ENCODE measurements around the gene SERGEF. TPM values are rescaled to one million over a fixed set of nuclear protein-coding genes. Genes with fewer than 3 reads are reported as not detected.
A peak's percentile ranks its signal among the peaks of the same experiment; 100 is the strongest.

Gene SERGEF
- total and polyA plus RNA-seq, 5 donors from 2014 or later, result 40.4 to 81.5 (median 77.0) TPM

DNA sequence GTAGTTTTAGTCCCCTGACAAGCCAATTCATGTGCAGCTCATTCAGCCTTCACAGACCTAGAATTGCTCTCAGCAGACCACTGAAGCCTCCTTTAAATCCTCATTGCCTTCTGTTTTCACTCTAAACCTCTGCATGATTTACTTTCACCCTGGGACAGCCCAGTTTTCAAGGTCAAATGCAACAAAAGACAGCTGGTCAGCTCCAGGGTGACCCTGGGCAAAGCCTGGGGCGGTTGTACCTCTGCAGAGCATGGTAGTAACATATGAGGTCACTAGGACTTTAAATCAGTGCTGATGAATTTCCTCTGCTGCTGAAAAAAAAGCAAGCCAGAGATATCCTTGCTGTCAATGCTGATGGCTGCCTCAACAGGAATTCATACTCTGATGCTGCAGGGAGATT is 62.2 kb downstream of the SERGEF start:
- Histone ChIP-seq H3K36me3 (ENCODE audit: control insufficient read depth, insufficient read depth, low read length) (peaks cover 46% of the 10 kb centered on the region), H3K9me3 (ENCODE audit: control insufficient read depth in 2 of 2, low read length in 2 of 2) (no peaks in the 10 kb centered on the region), H3K4me1 (ENCODE audit: control insufficient read depth, insufficient read depth, low read length, poor library complexity, severe bottlenecking) (no peaks in the 10 kb centered on the region), H3K27me3 (ENCODE audit: control insufficient read depth, insufficient read depth, low read length) (no peaks in the 10 kb centered on the region), H3K27ac (ENCODE audit: insufficient read depth, low read length, poor library complexity, severe bottlenecking) (no peak overlapping the region), H3K4me3 (ENCODE audit: low read depth, low read length) (no peak overlapping the region)
- Mint-ChIP-seq H3K27me3 (no peaks in the 10 kb centered on the region), H3K4me1 (peaks cover 0 to 10% (median 3%) of the 10 kb centered on the region in 4 donors), H3K9me3 (peaks cover 0 to 3% (median 0%) of the 10 kb centered on the region in 7 donors), H3K4me3 (no peak overlapping the region), H3K27ac (no peak overlapping the region), H3K36me3 (peaks cover 77% of the 10 kb centered on the region)
- DNase-seq, result no peak
- ATAC-seq (ENCODE audit: low read depth in 2 of 2), result no peak

DNA sequence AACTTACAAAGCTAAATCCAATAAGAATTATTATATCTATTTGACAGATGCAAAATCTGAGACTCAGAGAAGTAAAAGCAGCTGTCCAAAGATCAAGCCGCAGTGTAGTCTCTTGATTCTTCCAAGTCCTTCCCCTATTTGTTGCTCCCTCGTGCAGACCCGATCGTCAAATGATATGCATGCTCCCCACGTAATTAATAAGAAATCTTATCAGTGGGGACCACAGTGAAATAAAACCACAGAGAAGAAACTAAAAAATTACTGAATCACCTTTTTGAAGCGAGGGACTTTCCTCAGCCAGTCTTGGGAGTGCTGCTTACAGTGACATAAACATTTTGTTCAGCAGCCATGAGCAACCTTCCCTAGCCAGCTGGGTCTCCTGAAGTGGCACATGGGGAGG is 64.6 kb downstream of the SERGEF start:
- Histone ChIP-seq H3K27ac (ENCODE audit: insufficient read depth, low read length, poor library complexity, severe bottlenecking) (no peak overlapping the region), H3K9me3 (ENCODE audit: control insufficient read depth in 2 of 2, low read length in 2 of 2) (peaks cover 6 to 13% of the 10 kb centered on the region in 2 experiments), H3K4me1 (ENCODE audit: control insufficient read depth, insufficient read depth, low read length, poor library complexity, severe bottlenecking) (no peaks in the 10 kb centered on the region), H3K4me3 (ENCODE audit: low read depth, low read length) (no peak overlapping the region), H3K27me3 (ENCODE audit: control insufficient read depth, insufficient read depth, low read length) (no peaks in the 10 kb centered on the region), H3K36me3 (ENCODE audit: control insufficient read depth, insufficient read depth, low read length) (peaks cover 40% of the 10 kb centered on the region)
- H3K9me3 Mint-ChIP-seq, result peaks cover 1 to 11% (median 8%) of the 10 kb centered on the region in 7 donors
- H3K27me3 Mint-ChIP-seq, result no peaks in the 10 kb centered on the region
- H3K4me1 Mint-ChIP-seq, result peaks cover 0 to 10% (median 3%) of the 10 kb centered on the region in 4 donors
- no peak overlapping the region for H3K27ac Mint-ChIP-seq
- DNase-seq, result no peak
- no peak overlapping the region for H3K4me3 Mint-ChIP-seq
- ATAC-seq (ENCODE audit: low read depth in 2 of 2), result no peak
- H3K36me3 Mint-ChIP-seq, result peaks cover 81% of the 10 kb centered on the region

DNA sequence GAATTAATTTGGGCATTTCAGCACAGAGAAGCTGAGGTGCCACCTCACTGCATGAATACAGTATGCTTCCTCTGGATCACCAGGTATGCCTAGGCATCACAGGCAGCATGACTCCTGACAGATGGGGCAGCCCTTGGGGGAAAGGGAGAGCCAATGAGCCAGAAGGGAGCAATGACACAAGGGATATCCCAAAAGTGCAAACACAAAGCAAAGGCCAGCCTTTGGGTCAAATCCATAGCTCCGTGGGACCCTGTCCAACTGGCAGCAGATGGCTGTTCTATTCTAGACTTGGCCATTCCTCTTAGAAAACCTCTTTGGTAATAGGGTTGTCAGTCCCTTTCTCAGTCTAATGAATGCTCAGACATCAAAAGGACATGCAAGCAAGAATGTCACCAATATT is 73.3 kb downstream of the SERGEF start:
- no peak for ATAC-seq (ENCODE audit: low read depth in 2 of 2)
- H3K27me3 ChIP-seq (ENCODE audit: control insufficient read depth, insufficient read depth, low read length), result no peaks in the 10 kb centered on the region
- Mint-ChIP-seq H3K36me3 (peaks cover 34% of the 10 kb centered on the region), H3K4me3 (no peak overlapping the region), H3K4me1 (peaks cover 0 to 4% (median under 1%) of the 10 kb centered on the region in 4 donors), H3K27ac (no peak overlapping the region), H3K9me3 (peaks cover 0 to 8% (median 3%) of the 10 kb centered on the region in 7 donors), H3K27me3 (no peaks in the 10 kb centered on the region)
- no peak overlapping the region for H3K4me3 ChIP-seq (ENCODE audit: low read depth, low read length)
- H3K9me3 ChIP-seq (ENCODE audit: control insufficient read depth in 2 of 2, low read length in 2 of 2), result peaks cover 6 to 7% of the 10 kb centered on the region in 2 experiments
- peaks cover 15% of the 10 kb centered on the region for H3K36me3 ChIP-seq (ENCODE audit: control insufficient read depth, insufficient read depth, low read length)
- no peaks in the 10 kb centered on the region for H3K4me1 ChIP-seq (ENCODE audit: control insufficient read depth, insufficient read depth, low read length, poor library complexity, severe bottlenecking)
- no peak for DNase-seq
- H3K27ac ChIP-seq (ENCODE audit: insufficient read depth, low read length, poor library complexity, severe bottlenecking), result no peak overlapping the region

DNA sequence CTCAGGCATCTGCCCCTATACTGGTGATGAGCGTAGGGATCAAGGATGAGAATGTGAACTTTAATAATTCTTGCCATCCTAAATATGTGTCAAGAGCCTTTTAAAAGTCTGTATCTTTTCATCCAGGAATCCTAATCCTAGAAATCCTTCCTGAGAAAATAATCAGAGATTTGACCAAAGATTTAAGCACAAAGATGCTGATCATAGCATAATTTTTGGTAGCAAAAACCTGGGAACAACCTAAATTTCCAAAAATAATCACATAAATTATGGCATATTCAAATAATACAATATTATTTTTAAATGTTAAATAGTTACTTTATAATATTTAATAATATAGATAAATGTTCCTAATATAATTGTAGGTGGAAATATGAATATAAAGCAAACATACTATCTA is 76.1 kb downstream of the SERGEF start:
- no peak overlapping the region for H3K4me3 ChIP-seq (ENCODE audit: low read depth, low read length)
- ATAC-seq (ENCODE audit: low read depth in 2 of 2) (no peak), DNase-seq (no peak)
- Mint-ChIP-seq H3K9me3 (peaks cover 0 to 4% (median 0%) of the 10 kb centered on the region in 7 donors), H3K4me1 (peaks cover 0 to 5% (median 2%) of the 10 kb centered on the region in 4 donors), H3K27ac (no peak overlapping the region), H3K36me3 (peaks cover 42% of the 10 kb centered on the region), H3K27me3 (no peaks in the 10 kb centered on the region), H3K4me3 (no peak overlapping the region)
- no peaks in the 10 kb centered on the region for H3K9me3 ChIP-seq (ENCODE audit: control insufficient read depth in 2 of 2, low read length in 2 of 2)
- H3K27me3 ChIP-seq (ENCODE audit: control insufficient read depth, insufficient read depth, low read length), result no peaks in the 10 kb centered on the region
- peaks cover 9% of the 10 kb centered on the region for H3K36me3 ChIP-seq (ENCODE audit: control insufficient read depth, insufficient read depth, low read length)
- no peak overlapping the region for H3K27ac ChIP-seq (ENCODE audit: insufficient read depth, low read length, poor library complexity, severe bottlenecking)
- no peaks in the 10 kb centered on the region for H3K4me1 ChIP-seq (ENCODE audit: control insufficient read depth, insufficient read depth, low read length, poor library complexity, severe bottlenecking)

DNA sequence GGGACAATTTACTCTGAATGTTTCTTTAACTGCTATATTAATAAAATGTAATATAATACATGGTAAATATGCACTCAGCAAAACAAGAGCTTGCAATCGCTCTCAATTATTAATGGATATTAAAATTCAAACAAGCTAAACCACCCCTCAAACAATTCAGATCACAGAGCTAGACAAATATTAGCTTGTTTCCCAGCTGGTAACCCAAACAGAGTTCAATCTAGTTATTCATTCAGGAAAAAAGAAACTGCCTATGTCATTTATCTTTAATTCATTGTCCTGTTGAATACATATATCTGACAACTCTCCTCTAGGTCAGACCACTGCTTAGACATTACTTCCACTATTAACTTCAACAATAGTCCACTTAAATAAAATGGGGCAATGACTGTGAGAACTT is 78.7 kb downstream of the SERGEF start:
- Mint-ChIP-seq H3K27me3 (no peaks in the 10 kb centered on the region), H3K36me3 (peaks cover 29% of the 10 kb centered on the region), H3K27ac (no peak overlapping the region), H3K4me3 (no peak overlapping the region), H3K9me3 (peaks cover 0 to 4% (median 0%) of the 10 kb centered on the region in 7 donors), H3K4me1 (peaks cover 0 to 7% (median 2%) of the 10 kb centered on the region in 4 donors)
- DNase-seq, result no peak
- Histone ChIP-seq H3K4me1 (ENCODE audit: control insufficient read depth, insufficient read depth, low read length, poor library complexity, severe bottlenecking) (no peaks in the 10 kb centered on the region), H3K4me3 (ENCODE audit: low read depth, low read length) (no peak overlapping the region), H3K36me3 (ENCODE audit: control insufficient read depth, insufficient read depth, low read length) (peaks cover 11% of the 10 kb centered on the region), H3K9me3 (ENCODE audit: control insufficient read depth in 2 of 2, low read length in 2 of 2) (no peaks in the 10 kb centered on the region), H3K27me3 (ENCODE audit: control insufficient read depth, insufficient read depth, low read length) (no peaks in the 10 kb centered on the region), H3K27ac (ENCODE audit: insufficient read depth, low read length, poor library complexity, severe bottlenecking) (no peak overlapping the region)
- no peak for ATAC-seq (ENCODE audit: low read depth in 2 of 2)

DNA sequence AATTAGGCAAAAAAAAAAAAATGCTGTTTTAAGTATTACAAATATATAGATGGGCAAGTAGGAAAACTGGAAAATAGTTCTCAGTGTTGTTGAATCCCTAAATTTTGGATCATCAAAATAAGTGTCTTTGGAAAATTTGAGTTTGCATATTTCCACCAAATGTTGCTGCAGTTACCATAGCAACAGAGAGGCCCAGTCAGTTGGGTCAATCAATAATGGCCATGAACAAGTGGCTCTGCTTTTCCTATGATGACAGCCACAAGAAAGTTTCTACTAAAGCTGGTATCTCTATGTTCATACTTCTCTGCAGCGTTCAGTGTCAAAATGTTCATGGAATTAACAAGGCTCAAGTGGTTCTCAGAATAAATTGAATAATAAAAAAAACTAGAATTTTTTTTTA is 79.1 kb downstream of the SERGEF start:
- no peak for ATAC-seq (ENCODE audit: low read depth in 2 of 2)
- Mint-ChIP-seq H3K36me3 (peaks cover 29% of the 10 kb centered on the region), H3K4me3 (no peak overlapping the region), H3K9me3 (peaks cover 0 to 4% (median 0%) of the 10 kb centered on the region in 7 donors), H3K27me3 (no peaks in the 10 kb centered on the region), H3K27ac (no peak overlapping the region), H3K4me1 (peaks cover 0 to 7% (median 2%) of the 10 kb centered on the region in 4 donors)
- no peaks in the 10 kb centered on the region for H3K27me3 ChIP-seq (ENCODE audit: control insufficient read depth, insufficient read depth, low read length)
- H3K27ac ChIP-seq (ENCODE audit: insufficient read depth, low read length, poor library complexity, severe bottlenecking), result no peak overlapping the region
- no peaks in the 10 kb centered on the region for H3K4me1 ChIP-seq (ENCODE audit: control insufficient read depth, insufficient read depth, low read length, poor library complexity, severe bottlenecking)
- H3K9me3 ChIP-seq (ENCODE audit: control insufficient read depth in 2 of 2, low read length in 2 of 2), result no peaks in the 10 kb centered on the region
- DNase-seq, result no peak
- H3K36me3 ChIP-seq (ENCODE audit: control insufficient read depth, insufficient read depth, low read length), result peaks cover 11% of the 10 kb centered on the region
- no peak overlapping the region for H3K4me3 ChIP-seq (ENCODE audit: low read depth, low read length)

DNA sequence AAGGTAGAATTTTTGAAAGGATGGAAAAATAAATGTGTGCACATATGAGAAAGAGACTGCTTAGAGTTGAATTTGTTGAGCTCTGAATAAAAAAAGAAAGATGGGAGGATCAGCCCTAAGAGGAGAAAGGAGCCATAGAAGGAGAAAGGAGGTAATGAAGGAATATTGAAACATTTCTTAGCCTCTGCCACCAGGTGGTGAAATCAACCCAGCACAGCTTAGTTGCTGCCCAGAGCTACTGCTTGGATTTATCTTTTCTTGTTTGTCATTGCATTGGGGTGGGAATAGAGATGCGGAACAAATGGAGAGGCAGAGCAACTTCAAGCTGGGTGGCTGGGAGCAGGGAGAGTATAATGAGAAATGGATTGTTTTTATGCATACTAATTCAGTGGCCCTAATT is 80.4 kb downstream of the SERGEF start:
- peaks cover 0 to 5% (median 2%) of the 10 kb centered on the region in 4 donors for H3K4me1 Mint-ChIP-seq
- Histone ChIP-seq H3K4me3 (ENCODE audit: low read depth, low read length) (no peak overlapping the region), H3K27ac (ENCODE audit: insufficient read depth, low read length, poor library complexity, severe bottlenecking) (no peak overlapping the region), H3K36me3 (ENCODE audit: control insufficient read depth, insufficient read depth, low read length) (peaks cover 13% of the 10 kb centered on the region), H3K27me3 (ENCODE audit: control insufficient read depth, insufficient read depth, low read length) (no peaks in the 10 kb centered on the region), H3K9me3 (ENCODE audit: control insufficient read depth in 2 of 2, low read length in 2 of 2) (no peaks in the 10 kb centered on the region), H3K4me1 (ENCODE audit: control insufficient read depth, insufficient read depth, low read length, poor library complexity, severe bottlenecking) (no peaks in the 10 kb centered on the region)
- ATAC-seq (ENCODE audit: low read depth in 2 of 2) (no peak), DNase-seq (no peak)
- H3K27ac Mint-ChIP-seq, result peak overlapping the region in 1 of 3 donors; percentile 52
- no peak overlapping the region for H3K4me3 Mint-ChIP-seq
- peaks cover 0 to 4% (median 0%) of the 10 kb centered on the region in 7 donors for H3K9me3 Mint-ChIP-seq
- no peaks in the 10 kb centered on the region for H3K27me3 Mint-ChIP-seq
- H3K36me3 Mint-ChIP-seq, result peaks cover 28% of the 10 kb centered on the region

DNA sequence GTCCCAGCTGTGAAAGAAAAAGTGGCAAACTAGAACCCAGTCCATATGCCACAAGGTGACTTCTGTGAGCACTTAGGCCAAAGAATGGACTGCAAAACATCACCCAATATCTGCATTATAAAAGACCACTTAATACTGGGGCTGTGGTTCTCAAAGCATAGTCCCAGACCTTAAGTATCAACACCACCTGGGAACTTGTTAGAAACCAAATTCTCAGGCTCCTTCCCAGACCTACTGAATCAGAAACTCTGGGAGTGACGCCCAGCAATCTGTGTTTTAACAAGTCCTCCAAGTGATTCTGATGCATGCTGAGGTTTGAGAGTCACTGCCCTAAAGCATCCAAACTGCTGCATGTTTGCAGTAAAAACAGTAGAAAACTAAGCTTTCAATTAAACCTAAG is 81.3 kb downstream of the SERGEF start:
- H3K4me1 ChIP-seq (ENCODE audit: control insufficient read depth, insufficient read depth, low read length, poor library complexity, severe bottlenecking), result no peaks in the 10 kb centered on the region
- ATAC-seq (ENCODE audit: low read depth in 2 of 2) (no peak), DNase-seq (no peak)
- peaks cover 0 to 5% (median 2%) of the 10 kb centered on the region in 4 donors for H3K4me1 Mint-ChIP-seq
- no peak overlapping the region for H3K27ac ChIP-seq (ENCODE audit: insufficient read depth, low read length, poor library complexity, severe bottlenecking)
- H3K9me3 ChIP-seq (ENCODE audit: control insufficient read depth in 2 of 2, low read length in 2 of 2), result no peaks in the 10 kb centered on the region
- H3K27ac Mint-ChIP-seq, result no peak overlapping the region
- no peaks in the 10 kb centered on the region for H3K27me3 ChIP-seq (ENCODE audit: control insufficient read depth, insufficient read depth, low read length)
- no peak overlapping the region for H3K4me3 ChIP-seq (ENCODE audit: low read depth, low read length)
- peaks cover 35% of the 10 kb centered on the region for H3K36me3 Mint-ChIP-seq
- H3K9me3 Mint-ChIP-seq, result peaks cover 0 to 4% (median 0%) of the 10 kb centered on the region in 7 donors
- H3K27me3 Mint-ChIP-seq, result no peaks in the 10 kb centered on the region
- H3K4me3 Mint-ChIP-seq, result no peak overlapping the region
- H3K36me3 ChIP-seq (ENCODE audit: control insufficient read depth, insufficient read depth, low read length), result peaks cover 13% of the 10 kb centered on the region
